Panc1 (cell line): ENCODE results near the gene PET117.

Experiments
- POLR2AphosphoS5 ChIP-seq: IDR thresholded peaks from 2 replicates; pipeline ENCODE4 v1.6.1; 2012; ENCODE audit warnings: mild to moderate bottlenecking, low read depth, low read length, moderate library complexity
- SIN3A ChIP-seq: IDR thresholded peaks from 2 replicates; pipeline ENCODE4 v1.6.1; 2012; ENCODE audit warnings: low read depth, mild to moderate bottlenecking, low read length, moderate library complexity, borderline replicate concordance; ENCODE audit not compliant: insufficient read depth
- TCF7L2 ChIP-seq: IDR thresholded peaks from 2 replicates; pipeline ENCODE4 v1.6.1; 2011; ENCODE audit warnings: mild to moderate bottlenecking, low read depth, low read length, inconsistent platforms
- TF ChIP-seq, protein P1 (sequence below): fragments of 450-650 bp; IDR thresholded peaks from 2 replicates; pipeline ENCODE4 v1.5.1; 2017; ENCODE audit warnings: mild to moderate bottlenecking
- TF ChIP-seq, protein P2 (sequence below), 2 experiments: IDR thresholded peaks; 2 replicates each; pipeline ENCODE4 v1.6.1; 2011 to 2012; ENCODE audit warnings: low read depth in 2 of 2, control low read depth in 1 of 2, low read length in 1 of 2, mild to moderate bottlenecking in 1 of 2, moderate library complexity in 1 of 2; ENCODE audit not compliant: insufficient read depth in 1 of 2

DNA sequence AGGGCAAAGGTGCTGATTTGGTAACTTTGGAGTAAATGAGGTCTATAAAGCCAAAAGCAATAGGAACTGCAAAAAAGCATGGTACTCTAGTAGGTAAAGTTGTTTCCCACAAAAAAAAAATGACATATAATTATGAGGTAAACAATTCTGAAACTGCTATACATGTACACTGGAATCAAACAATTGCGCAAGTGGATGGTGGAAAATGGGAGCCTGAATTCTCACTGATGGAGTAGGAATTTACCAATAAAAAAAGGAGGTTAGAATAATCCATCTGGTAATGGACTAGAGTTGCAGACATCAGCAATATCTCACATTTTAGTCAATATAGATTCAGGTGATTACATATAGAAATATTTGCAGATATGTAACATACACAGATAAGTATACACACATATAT is 5.0 kb upstream of the PET117 start:
- TF ChIP-seq, protein P1, sequence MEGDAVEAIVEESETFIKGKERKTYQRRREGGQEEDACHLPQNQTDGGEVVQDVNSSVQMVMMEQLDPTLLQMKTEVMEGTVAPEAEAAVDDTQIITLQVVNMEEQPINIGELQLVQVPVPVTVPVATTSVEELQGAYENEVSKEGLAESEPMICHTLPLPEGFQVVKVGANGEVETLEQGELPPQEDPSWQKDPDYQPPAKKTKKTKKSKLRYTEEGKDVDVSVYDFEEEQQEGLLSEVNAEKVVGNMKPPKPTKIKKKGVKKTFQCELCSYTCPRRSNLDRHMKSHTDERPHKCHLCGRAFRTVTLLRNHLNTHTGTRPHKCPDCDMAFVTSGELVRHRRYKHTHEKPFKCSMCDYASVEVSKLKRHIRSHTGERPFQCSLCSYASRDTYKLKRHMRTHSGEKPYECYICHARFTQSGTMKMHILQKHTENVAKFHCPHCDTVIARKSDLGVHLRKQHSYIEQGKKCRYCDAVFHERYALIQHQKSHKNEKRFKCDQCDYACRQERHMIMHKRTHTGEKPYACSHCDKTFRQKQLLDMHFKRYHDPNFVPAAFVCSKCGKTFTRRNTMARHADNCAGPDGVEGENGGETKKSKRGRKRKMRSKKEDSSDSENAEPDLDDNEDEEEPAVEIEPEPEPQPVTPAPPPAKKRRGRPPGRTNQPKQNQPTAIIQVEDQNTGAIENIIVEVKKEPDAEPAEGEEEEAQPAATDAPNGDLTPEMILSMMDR, result no peak
- no peak for TF ChIP-seq SIN3A
- no peak for TF ChIP-seq TCF7L2
- no peak for TF ChIP-seq POLR2AphosphoS5
- TF ChIP-seq, protein P2, sequence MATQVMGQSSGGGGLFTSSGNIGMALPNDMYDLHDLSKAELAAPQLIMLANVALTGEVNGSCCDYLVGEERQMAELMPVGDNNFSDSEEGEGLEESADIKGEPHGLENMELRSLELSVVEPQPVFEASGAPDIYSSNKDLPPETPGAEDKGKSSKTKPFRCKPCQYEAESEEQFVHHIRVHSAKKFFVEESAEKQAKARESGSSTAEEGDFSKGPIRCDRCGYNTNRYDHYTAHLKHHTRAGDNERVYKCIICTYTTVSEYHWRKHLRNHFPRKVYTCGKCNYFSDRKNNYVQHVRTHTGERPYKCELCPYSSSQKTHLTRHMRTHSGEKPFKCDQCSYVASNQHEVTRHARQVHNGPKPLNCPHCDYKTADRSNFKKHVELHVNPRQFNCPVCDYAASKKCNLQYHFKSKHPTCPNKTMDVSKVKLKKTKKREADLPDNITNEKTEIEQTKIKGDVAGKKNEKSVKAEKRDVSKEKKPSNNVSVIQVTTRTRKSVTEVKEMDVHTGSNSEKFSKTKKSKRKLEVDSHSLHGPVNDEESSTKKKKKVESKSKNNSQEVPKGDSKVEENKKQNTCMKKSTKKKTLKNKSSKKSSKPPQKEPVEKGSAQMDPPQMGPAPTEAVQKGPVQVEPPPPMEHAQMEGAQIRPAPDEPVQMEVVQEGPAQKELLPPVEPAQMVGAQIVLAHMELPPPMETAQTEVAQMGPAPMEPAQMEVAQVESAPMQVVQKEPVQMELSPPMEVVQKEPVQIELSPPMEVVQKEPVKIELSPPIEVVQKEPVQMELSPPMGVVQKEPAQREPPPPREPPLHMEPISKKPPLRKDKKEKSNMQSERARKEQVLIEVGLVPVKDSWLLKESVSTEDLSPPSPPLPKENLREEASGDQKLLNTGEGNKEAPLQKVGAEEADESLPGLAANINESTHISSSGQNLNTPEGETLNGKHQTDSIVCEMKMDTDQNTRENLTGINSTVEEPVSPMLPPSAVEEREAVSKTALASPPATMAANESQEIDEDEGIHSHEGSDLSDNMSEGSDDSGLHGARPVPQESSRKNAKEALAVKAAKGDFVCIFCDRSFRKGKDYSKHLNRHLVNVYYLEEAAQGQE (IDR thresholded peaks at IDR 0.05; ENCODE audit: insufficient read depth in 1 of 2, low read depth in 2 of 2, low read length in 1 of 2), result no peak
